OCI-LY7 (cell line): Measurements from ENCODE around the gene GRXCR1. TPM values are rescaled to one million over a fixed set of nuclear protein-coding genes. Genes with fewer than 3 reads are reported as not detected.

ENCODE experiments used
- BruUV-seq: library from RNA; stranded (reverse); fragments of 400-500 nt; replicated peaks from 2 replicates; lab custom pipeline; 2021; lab: Mats Ljungman, UMichigan
- CTCF ChIA-PET: fragments of 300-600 bp; sonication (Branson Sonifier 250); formaldehyde crosslinking; loops from one replicate; lab custom pipeline; 2022; ENCODE audit warnings: antibody characterized with exemption; ENCODE audit not compliant: unreplicated experiment; lab: Charles Lee
- POLR2A ChIA-PET: fragments of 300-600 bp; sonication (Branson Sonifier 250); formaldehyde crosslinking; loops from one replicate; lab custom pipeline; 2022; ENCODE audit warnings: antibody characterized with exemption; lab: Charles Lee
- DNase-seq: peaks from one replicate; pipeline ENCODE4 v3.0.0-alpha.2; 2015; ENCODE audit warnings: low spot score
- H2AFZ ChIP-seq: fragments of 200-600 bp; sonication (generic), shearing (Covaris generic); 2 replicates; pipeline ENCODE4 v1.6.1; 2014; ENCODE audit warnings: mild to moderate bottlenecking, antibody characterized with exemption, low read length, moderate library complexity
- H3K27ac ChIP-seq: fragments of 200-600 bp; sonication (generic); 2 replicates; pipeline ENCODE4 v1.5.1; 2014; ENCODE audit warnings: mixed run types, low read depth, mild to moderate bottlenecking, moderate library complexity, low read length, inconsistent platforms; ENCODE audit not compliant: poor library complexity, severe bottlenecking
- H3K36me3 ChIP-seq: fragments of 200-600 bp; sonication (generic); 2 replicates; pipeline ENCODE4 v1.6.1; 2014; ENCODE audit warnings: mild to moderate bottlenecking, antibody characterized with exemption, low read length, moderate library complexity, mixed read lengths; ENCODE audit not compliant: insufficient read depth
- H3K4me1 ChIP-seq: fragments of 200-600 bp; sonication (generic); 2 replicates; pipeline ENCODE4 v1.5.1; 2014; ENCODE audit warnings: mild to moderate bottlenecking, low read length; ENCODE audit not compliant: insufficient read depth, poor library complexity, severe bottlenecking
- H3K4me2 ChIP-seq: fragments of 200-600 bp; sonication (generic); 2 replicates; pipeline ENCODE4 v1.6.1; 2014; ENCODE audit warnings: mild to moderate bottlenecking, low read length
- H3K4me3 ChIP-seq: fragments of 200-600 bp; sonication (generic); 2 replicates; pipeline ENCODE4 v1.5.1; 2014; ENCODE audit warnings: mild to moderate bottlenecking, low read depth, low read length; ENCODE audit not compliant: poor library complexity, severe bottlenecking
- H3K79me2 ChIP-seq: fragments of 200-600 bp; sonication (generic); 2 replicates; pipeline ENCODE4 v1.6.1; 2016; ENCODE audit warnings: low read depth, mild to moderate bottlenecking, low read length, moderate library complexity, mixed read lengths; ENCODE audit not compliant: insufficient read depth
- H3K9me2 ChIP-seq: fragments of 200-600 bp; sonication (generic); 2 replicates; pipeline ENCODE4 v1.6.1; 2016; ENCODE audit warnings: mild to moderate bottlenecking, low read length, mixed read lengths; ENCODE audit not compliant: insufficient read depth
- H3K9me3 ChIP-seq: fragments of 200-600 bp; sonication (generic); 2 replicates; pipeline ENCODE4 v1.6.1; 2014; ENCODE audit warnings: mild to moderate bottlenecking, mixed run types, low read length, mixed read lengths
- H4K20me1 ChIP-seq: fragments of 200-600 bp; sonication (generic); 2 replicates; pipeline ENCODE4 v1.6.1; 2014; ENCODE audit warnings: mild to moderate bottlenecking, antibody characterized with exemption, low read length, moderate library complexity, mixed read lengths; ENCODE audit not compliant: insufficient read depth
- EZH2phosphoT487 ChIP-seq: fragments of 200-600 bp; sonication (generic); IDR thresholded peaks from 2 replicates; pipeline ENCODE4 v1.6.1; 2018; ENCODE audit warnings: low read depth, borderline replicate concordance, mild to moderate bottlenecking, mixed run types, antibody characterized with exemption, low read length, moderate library complexity, mixed read lengths
- intact Hi-C: fragments of 100-400 bp; cut with micrococcal nuclease; formaldehyde crosslinking; loops from one replicate; pipeline ENCODE4 v1.10.0; 2022; ENCODE audit not compliant: unreplicated experiment
- small RNA-seq: library from RNA; depleted of rRNA; stranded (forward); fragments of <200 nt; gene quantifications from one replicate; pipeline ENCODE3, GENCODE V24; 2014
- total RNA-seq, 2 experiments: library from RNA; depleted of rRNA in 1 of 2; stranded (reverse); fragments of >200 nt in 1 of 2; shearing (Covaris generic) in 1 of 2; gene quantifications; 2 replicates each; pipeline ENCODE4 v1.2.3, GENCODE V29; 2014 to 2022
- TF ChIP-seq, protein P1 (sequence below): fragments of 200-600 bp; sonication (generic); conservative IDR thresholded peaks from 2 replicates; pipeline ENCODE4 v1.5.1; 2014; ENCODE audit warnings: mild to moderate bottlenecking, antibody characterized with exemption, low read length, moderate library complexity, mixed read lengths

GRXCR1 gene
- total RNA-seq, 2 experiments from 2014 or later: not detected

DNA sequence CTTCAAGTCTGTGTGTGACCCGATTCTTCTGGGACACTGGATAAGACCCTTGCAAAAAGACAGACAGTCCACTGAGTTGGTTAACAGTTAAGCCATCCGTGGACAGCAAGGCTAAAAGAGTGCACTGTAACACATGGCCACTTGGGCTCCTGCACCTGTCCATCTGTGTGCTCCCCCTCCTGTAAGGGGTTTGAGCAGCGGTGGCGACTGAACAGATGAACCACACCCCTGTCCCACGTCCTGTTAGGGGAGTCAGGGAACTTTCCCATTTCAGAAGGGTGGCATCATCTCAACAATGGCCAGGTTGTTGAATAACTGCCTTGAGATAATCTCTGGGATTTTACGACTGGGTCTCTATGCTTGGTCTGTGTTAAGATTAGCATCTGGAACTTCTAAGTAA lies 178.6 kb downstream of the GRXCR1 start:
- Histone ChIP-seq H3K9me2 (no peaks in the 10 kb centered on the region), H2AFZ (no peak overlapping the region), H3K9me3 (no peaks in the 10 kb centered on the region), H3K4me2 (no peak overlapping the region), H3K79me2 (no peaks in the 10 kb centered on the region), H3K36me3 (no peaks in the 10 kb centered on the region), H3K27ac (no peak overlapping the region), H3K4me1 (no peaks in the 10 kb centered on the region), H3K4me3 (no peak overlapping the region), H4K20me1 (no peaks in the 10 kb centered on the region)
- no peak for DNase-seq
- ChIA-PET CTCF (no interaction called here), POLR2A (no interaction called here)
- TF ChIP-seq, protein P1, sequence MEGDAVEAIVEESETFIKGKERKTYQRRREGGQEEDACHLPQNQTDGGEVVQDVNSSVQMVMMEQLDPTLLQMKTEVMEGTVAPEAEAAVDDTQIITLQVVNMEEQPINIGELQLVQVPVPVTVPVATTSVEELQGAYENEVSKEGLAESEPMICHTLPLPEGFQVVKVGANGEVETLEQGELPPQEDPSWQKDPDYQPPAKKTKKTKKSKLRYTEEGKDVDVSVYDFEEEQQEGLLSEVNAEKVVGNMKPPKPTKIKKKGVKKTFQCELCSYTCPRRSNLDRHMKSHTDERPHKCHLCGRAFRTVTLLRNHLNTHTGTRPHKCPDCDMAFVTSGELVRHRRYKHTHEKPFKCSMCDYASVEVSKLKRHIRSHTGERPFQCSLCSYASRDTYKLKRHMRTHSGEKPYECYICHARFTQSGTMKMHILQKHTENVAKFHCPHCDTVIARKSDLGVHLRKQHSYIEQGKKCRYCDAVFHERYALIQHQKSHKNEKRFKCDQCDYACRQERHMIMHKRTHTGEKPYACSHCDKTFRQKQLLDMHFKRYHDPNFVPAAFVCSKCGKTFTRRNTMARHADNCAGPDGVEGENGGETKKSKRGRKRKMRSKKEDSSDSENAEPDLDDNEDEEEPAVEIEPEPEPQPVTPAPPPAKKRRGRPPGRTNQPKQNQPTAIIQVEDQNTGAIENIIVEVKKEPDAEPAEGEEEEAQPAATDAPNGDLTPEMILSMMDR: no peak
- no peak for TF ChIP-seq EZH2phosphoT487
- no TSS peak for BruUV-seq
- intact Hi-C loops: no loop called here

Small RNA genes lying within 50 kb of the gene (small RNA-seq; reads per million reads assigned to genes)
- not detected for gene RN7SKP82

Other genes starting within 250 kb of the GRXCR1 start
- gene ATP8A1, start 235.6 kb upstream of the GRXCR1 start, total RNA-seq (2014; rRNA removed; shearing (Covaris generic)): 76.7 and 80.0 TPM in 2 replicates
- gene ATP8A1, start 235.6 kb upstream of the GRXCR1 start, total RNA-seq (2022): 141 and 149 TPM in 2 replicates